CD4-positive, alpha-beta T cell treated with Interleukin-15 for 1 hour (primary cell): ENCODE measurements around the gene SLC27A1.
"Not testable (repeated sequence)": the region's sequence is repeated elsewhere in the genome, so short reads cannot be mapped to it uniquely, and the experiment has no call there.

Experiments used
- DNase-seq: peaks from one replicate; pipeline ENCODE4 v3.0.0-alpha.2; 2020

Gene SLC27A1

DNA sequence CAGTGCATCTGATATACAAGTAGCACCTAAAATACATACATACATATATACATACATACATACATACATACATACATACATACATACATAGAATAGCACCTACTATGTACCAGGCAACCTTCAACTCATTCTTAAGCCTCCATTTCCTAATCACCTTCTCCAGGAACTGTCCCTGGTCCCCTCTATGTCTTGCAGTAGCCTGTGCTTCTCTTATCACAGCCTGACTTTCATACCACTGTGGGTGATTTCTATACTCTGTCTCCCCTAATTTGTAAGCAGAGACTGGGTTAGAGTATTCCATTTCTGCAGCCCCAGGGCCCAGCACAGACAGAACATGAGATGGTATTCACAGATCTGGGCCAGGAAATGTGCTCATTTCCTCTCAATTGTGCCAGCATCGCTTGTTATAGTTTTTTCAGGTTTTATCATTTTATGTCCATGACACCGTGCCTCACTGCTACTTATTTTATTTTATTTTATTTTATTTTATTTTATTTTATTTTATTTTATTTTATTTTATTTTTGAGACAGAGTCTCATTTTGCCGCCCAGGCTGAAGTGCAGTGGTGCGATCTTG lies 70.9 kb downstream of the SLC27A1 start:
- DNase-seq: no peak

DNA sequence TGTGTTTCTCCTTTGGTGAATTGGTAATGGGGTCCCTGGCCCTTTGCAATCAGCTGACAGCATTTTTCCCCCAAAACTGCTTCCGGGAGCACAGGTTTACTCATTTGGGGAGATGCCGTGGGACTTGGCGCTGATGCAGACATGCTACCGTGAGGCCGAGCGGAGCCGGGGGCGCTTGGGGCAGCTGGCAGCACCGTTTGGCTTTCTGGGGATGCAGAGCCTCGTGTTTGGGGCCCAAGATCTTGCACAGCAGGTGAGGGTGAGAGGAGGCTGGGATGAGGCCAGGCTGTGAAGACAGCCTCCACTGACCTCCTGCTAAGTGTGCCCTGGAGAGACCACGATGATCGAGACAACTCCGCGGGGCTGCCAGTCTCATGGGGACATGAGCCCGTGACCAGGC lies 71.7 kb downstream of the SLC27A1 start:
- no peak for DNase-seq

DNA sequence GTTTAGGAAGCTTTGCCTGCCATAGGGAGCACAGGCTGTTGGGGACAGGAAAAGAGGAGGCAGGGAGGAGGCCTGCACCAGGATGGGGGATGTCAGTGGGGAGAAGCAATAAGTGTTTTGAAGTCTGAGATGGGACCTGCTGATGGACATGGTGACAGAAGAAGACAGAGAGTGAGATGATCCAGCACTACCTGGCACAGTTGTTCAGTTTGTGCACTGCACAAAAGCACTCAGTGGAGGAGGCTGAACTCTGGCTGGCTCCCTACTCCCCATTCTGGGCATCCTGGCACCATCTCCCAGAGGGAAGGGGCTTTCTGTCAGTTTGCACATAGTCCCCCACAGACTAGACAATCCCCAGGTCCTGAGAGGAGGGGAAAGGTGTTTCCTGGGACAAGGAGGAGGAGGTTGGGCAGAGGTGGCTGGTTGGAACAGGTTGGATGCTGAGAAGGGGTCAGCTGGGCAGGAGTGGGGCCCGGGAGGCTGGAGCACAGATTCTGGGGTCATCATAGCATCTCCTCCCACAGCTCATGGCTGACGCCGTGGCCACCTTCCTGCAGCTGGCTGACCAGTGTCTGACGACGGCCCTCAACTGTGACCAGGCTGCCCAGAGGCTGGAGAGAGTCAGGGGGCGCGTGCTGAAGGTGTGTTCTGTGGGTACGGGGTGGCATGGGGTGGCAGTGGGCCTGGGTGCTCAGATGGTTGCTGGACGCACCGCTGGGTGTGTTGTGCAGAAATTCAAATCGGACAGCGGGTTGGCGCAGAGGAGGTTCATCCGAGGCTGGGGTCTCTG lies 72.7 kb downstream of the SLC27A1 start:
- no peak for DNase-seq

DNA sequence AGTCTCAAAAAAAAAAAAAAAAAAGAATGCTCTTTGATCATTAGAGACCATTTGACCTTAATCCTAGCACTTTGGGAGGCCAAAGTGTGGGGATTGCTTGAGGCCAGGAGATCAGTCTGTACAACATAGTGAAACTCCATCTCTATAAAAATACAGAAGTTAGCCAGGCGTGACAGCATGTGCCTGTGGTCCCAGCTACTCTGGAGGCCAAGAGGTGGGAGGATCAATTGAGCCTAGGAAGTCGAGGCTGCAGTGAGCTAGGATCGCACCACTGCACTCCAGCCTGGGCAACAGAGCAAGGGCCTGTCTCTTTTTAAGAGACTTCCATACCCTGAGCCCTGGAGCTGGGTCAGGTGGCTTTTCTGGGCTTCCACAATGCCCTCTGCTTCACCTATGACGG lies 73.7 kb downstream of the SLC27A1 start:
- DNase-seq: no peak

DNA sequence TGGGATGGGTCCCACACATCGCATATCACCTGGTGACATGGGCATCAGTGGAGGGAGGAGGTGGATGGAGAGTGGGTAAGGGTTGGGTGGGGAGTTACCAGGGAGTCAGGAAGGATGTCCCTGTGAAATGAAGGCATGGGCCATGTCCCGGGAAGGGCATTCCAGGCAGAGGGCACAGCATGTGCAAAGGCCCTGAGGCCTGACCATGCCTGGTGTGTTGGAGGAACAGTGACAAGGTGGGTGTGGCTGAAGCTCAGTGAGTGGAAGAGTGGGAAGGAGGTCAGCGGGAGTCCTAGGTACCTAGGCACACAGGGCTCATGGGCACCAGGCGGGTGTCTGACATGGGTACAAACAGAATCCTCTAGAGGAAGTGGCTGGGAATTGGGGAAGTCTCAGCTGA lies 74.1 kb downstream of the SLC27A1 start:
- DNase-seq: no peak

DNA sequence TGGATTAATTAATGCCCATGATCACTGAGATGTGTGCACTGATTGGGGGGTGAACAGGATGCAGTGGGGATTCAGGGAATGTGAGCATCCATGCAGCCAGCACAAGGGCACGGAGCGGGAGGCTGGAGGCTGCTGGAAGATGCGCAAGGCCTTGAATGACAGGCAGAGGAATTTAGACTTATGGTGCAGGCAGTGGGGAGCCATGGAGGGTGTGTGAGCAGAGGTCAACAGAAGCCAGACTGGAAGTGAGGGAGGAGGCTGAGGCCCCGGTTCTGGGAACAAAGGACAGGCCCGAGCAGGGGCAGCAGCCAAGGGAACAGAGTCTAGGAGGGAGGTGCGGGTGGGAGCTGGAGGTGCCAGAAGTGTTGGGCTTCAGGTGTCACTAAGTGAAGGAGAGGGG lies 77.8 kb downstream of the SLC27A1 start:
- no peak for DNase-seq

DNA sequence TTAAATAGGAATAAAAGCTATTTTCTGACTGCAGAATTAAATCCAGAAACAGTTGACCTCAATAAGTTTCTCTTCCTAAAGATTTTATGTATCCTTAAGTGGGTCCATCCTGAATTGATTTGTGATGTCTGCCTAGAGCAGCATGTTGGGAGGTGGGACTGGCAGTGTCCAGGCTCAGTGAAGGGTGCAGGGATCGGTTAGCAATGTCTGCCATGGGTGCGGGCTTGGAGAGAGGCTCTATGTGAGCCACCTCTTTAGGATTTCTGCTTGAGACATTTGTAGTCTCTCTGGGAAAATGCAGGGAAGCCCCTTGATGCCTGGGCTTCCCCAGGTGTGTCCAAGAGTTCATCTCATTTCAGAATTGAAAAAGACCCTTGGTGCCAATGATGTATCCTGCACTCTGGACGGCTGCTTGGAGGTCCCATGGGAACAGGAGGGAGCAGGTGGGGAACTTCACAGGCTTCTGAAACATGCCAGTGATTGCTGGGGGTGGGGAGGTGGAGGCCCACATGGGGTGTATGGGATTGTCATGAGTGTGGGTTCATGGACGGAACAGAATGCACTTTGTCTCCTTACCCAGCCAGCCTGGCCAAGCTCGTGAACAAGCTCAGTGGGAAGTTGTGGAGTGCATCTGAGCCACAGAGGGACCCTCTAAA lies 78.9 kb downstream of the SLC27A1 start:
- DNase-seq: no peak

DNA sequence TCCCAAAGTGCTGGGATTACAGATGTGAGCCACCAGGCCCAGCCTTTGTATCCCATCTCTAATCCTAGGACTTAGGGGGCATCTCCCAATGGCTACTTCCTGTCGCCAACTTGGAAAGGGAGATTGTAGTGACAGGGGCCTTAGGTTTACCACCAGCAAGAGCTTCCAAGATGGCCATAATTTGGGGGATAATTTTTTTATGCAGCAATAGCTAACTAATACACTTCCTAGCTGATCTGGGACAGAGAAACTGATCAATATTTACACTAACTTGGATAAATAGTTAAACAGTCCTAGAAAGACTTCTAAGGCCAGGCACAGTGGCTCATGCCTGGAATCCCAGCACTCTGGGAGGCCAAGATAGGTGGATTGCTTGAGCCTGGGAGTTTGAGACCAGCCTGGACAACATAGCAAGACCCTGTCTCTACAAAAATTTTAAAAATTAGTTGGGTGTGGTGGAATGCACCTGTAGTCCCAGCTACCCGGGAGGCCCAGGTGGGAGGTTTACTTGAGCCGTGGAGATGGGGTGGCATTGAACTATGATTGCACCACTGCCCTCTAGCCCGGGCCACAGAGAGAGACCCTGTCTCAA lies 79.8 kb downstream of the SLC27A1 start:
- no peak for DNase-seq

DNA sequence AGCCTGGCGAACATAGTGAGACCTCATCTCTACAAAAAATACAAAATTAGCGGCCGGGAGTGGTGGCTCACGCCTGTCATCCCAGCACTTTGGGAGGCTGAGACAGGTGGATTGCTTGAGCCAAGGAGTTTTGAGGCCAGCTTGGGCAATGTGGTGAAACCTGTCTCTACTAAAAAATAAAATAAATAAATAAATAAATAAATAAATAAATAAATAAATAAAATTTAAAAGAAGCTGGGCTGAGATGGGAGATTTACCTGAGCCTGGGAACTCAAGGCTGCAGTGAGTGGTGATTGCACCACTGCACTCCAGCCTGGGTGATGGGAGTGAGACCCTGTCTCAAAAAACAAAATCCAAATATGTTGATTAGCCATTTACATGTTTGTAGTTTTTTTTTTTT lies 82.4 kb downstream of the SLC27A1 start:
- DNase-seq: not testable (repeated sequence)

DNA sequence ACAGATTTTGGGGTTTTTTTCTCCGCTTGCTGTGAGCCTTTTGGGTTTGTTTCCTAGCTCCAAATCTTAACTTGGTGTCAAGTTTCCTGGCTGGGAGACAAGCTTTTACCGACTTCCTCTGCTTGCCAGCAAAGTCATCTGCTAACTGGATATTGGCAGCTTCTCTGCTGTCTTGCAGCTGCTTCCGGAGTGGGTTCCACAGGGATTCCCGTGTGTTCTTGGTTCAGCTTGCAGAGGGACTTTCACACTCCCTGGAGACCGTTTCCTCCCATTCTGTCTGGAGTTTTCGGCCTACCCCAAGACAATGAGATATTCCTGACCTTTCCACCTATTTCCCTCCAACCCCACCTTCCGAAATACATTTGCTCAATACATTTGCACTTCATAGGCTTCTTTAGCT lies 82.9 kb downstream of the SLC27A1 start:
- no peak for DNase-seq

DNA sequence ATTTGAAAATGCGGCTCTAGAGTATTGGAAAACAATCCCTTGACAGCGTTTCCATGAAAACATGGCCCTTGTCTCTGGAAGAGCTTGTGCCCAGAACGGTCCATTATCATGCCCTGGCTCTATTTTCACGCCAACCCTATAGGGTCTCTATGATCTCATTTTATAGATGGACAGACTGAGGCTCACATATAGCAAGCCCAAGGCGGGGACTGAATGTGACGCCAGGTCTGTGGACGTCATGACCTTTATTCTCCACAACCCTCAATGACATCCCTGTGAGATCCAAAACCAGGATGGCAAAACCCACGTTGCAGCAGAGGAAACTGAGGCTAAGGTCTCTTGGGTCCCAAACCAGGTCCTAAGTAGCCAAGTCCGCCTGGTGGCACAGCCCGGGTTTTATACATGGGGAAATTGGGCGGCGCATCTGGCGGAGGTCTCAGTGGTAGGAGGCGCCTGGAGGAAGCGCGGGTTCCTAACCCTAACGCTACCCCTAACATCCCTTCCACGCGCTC lies 84.7 kb downstream of the SLC27A1 start:
- no peak for DNase-seq

DNA sequence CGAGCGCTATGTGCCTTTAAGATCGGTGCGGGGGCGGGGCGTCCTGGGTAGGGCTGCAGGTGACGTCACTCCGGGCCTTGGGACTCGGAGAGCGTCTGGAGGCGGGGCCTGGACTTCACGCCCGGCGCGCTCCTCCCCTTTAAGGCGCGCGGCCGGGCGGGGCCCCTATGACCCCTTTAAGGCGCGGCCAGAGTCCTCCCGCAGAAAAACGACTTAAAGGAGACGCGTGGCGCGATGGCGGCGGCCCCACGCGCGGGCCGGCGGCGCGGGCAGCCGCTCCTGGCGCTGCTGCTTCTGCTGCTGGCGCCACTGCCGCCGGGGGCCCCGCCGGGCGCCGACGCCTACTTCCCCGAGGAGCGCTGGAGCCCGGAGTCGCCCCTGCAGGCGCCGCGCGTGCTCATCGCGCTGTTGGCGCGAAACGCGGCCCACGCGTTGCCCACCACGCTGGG lies 85.2 kb downstream of the SLC27A1 start, which contains the start of gene COLGALT1:
TSS of gene COLGALT1 (plus strand) at position 170 of the 449 bp plus-strand sequence. CDS start at position 235, 65 bp downstream.
- DNase-seq: peak; percentile 97
